Vagina (tissue), 2 donors: ENCODE results near the gene MAD1L1. TPM values are rescaled to one million over a fixed set of nuclear protein-coding genes. Genes with fewer than 3 reads are reported as not detected.

Experiments
- DNase-seq, 2 donors: peaks; one replicate each; pipeline ENCODE4 v3.0.0-alpha.2; 2017; ENCODE audit errors: extremely low spot score in 2 of 2
- H3K27ac ChIP-seq: fragments of 200-600 bp; sonication (generic); one replicate; pipeline ENCODE4 v1.5.1; 2019
- H3K27me3 ChIP-seq: fragments of 200-600 bp; sonication (generic); one replicate; pipeline ENCODE4 v1.5.1; 2019
- H3K36me3 ChIP-seq, 2 donors: fragments of 200-600 bp; sonication (generic); one replicate each; pipeline ENCODE4 v1.5.1; 2017 to 2019
- H3K4me1 ChIP-seq: fragments of 200-600 bp; sonication (generic); one replicate; pipeline ENCODE4 v1.5.1; 2019
- H3K4me3 ChIP-seq, 2 donors: fragments of 200-600 bp; sonication (generic); 1 replicate in 1 of 2; 2 replicates in 1 of 2; pipeline ENCODE4 v1.5.1; 2016 to 2019
- H3K9me3 ChIP-seq: fragments of 200-600 bp; sonication (generic); one replicate; pipeline ENCODE4 v1.5.1; 2019
- CTCF ChIP-seq, 3 experiments: fragments of 450-650 bp in 2 of 3; fragments of 200-600 bp in 1 of 3; sonication (generic) in 1 of 3; IDR thresholded peaks; one replicate each; pipeline ENCODE4 v1.5.1; 2017 to 2019; ENCODE audit warnings: antibody characterized with exemption in 3 of 3, mild to moderate bottlenecking in 2 of 3, moderate library complexity in 2 of 3
- POLR2A ChIP-seq, 2 donors: fragments of 450-650 bp; IDR thresholded peaks; one replicate each; pipeline ENCODE4 v1.6.1; 2017; ENCODE audit warnings: antibody characterized with exemption in 2 of 2, mild to moderate bottlenecking in 2 of 2, moderate library complexity in 2 of 2
- POLR2AphosphoS5 ChIP-seq, 2 donors: sonication (generic); formaldehyde crosslinking; IDR thresholded peaks; one replicate each; pipeline ENCODE4 v1.9.0; 2017; ENCODE audit warnings: antibody characterized with exemption in 2 of 2, mild to moderate bottlenecking in 2 of 2, low read depth in 1 of 2; ENCODE audit not compliant: insufficient read depth in 1 of 2
- intact Hi-C: fragments of 100-400 bp; cut with DNase I; formaldehyde crosslinking; loops from one replicate; pipeline ENCODE4 v1.15.1; 2023
- total RNA-seq: library from RNA; depleted of rRNA; stranded (reverse); fragments of >200 nt; gene quantifications from one replicate; pipeline ENCODE4 v1.2.3, GENCODE V29; 2016

The MAD1L1 gene
- total RNA-seq, 1 donor from 2014 or later, result 62.4 TPM

DNA sequence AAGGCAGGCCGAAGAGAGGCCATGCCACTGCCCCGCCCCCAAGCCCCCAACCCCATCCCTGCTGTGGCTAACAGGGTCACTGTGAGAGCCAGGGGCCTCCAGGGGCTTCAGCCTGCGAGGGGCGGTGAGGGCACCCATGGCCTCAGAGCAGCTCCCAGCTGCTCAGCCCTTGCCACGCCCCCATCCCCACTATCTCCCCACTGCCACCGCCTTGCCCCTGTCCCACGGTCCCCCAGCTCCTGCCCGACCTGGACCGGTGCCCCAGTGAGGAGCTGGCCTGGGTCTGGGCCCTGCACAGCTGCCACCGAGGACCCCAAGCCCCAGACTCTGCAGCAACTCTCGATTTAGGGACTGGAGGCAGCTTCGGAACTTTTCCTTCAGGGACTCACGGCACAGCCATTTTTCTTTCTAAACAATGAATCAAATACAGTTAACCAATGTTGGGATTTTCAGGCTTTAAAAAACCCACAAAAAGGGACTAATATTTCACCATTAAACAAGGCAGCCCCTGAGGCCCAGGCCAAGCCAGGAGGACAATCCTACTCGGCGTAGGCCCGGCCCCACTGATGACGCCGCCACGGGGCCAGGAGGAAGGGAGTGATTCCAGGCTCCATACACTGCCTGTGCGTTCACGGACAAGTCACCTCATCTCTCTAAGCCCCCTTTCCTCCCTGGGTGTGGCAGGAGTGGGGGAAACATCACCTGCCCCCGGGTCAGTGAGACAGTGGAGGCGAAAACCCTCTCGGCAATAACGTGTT, 325.6 kb downstream of the MAD1L1 start:
- Histone ChIP-seq H3K27ac (no peak overlapping the region), H3K4me3 (no peak overlapping the region), H3K27me3 (no peaks in the 10 kb centered on the region), H3K4me1 (no peaks in the 10 kb centered on the region), H3K36me3 (no peaks in the 10 kb centered on the region), H3K9me3 (no peaks in the 10 kb centered on the region)
- TF ChIP-seq CTCF (IDR thresholded peaks at IDR 0.05), result no peak
- no peak for TF ChIP-seq POLR2AphosphoS5 (IDR thresholded peaks at IDR 0.05; ENCODE audit: insufficient read depth in 1 of 2, low read depth in 1 of 2)
- TF ChIP-seq POLR2A (IDR thresholded peaks at IDR 0.05), result no peak
- DNase-seq, result no peak
- intact Hi-C loops, result no loop called here

GRCh38 chr7:1906087-1906830, 326.5 kb downstream of the MAD1L1 start:
- no peaks in the 10 kb centered on the region for H3K27me3 ChIP-seq
- H3K4me1 ChIP-seq, result no peaks in the 10 kb centered on the region
- H3K27ac ChIP-seq, result no peak overlapping the region
- TF ChIP-seq CTCF (IDR thresholded peaks at IDR 0.05), result no peak
- no peak for TF ChIP-seq POLR2A (IDR thresholded peaks at IDR 0.05)
- TF ChIP-seq POLR2AphosphoS5 (IDR thresholded peaks at IDR 0.05; ENCODE audit: insufficient read depth in 1 of 2, low read depth in 1 of 2), result no peak
- H3K9me3 ChIP-seq, result no peaks in the 10 kb centered on the region
- H3K36me3 ChIP-seq, result no peaks in the 10 kb centered on the region
- no peak for DNase-seq
- H3K4me3 ChIP-seq, result no peak overlapping the region
- intact Hi-C loops, result no loop called here

- intact Hi-C loops, result no loop called here
- no peak overlapping the region for H3K4me3 ChIP-seq
- H3K36me3 ChIP-seq, result no peaks in the 10 kb centered on the region
- H3K27ac ChIP-seq, result no peak overlapping the region
- no peaks in the 10 kb centered on the region for H3K9me3 ChIP-seq
- TF ChIP-seq POLR2AphosphoS5 (IDR thresholded peaks at IDR 0.05; ENCODE audit: insufficient read depth in 1 of 2, low read depth in 1 of 2) (no peak), POLR2A (IDR thresholded peaks at IDR 0.05) (no peak), CTCF (IDR thresholded peaks at IDR 0.05) (no peak)
- H3K4me1 ChIP-seq, result peaks cover 8% of the 10 kb centered on the region
- DNase-seq, result no peak
- H3K27me3 ChIP-seq, result no peaks in the 10 kb centered on the region
Measured at GRCh38 chr7:1902231-1902855, 330.4 kb downstream of the MAD1L1 start.

DNA sequence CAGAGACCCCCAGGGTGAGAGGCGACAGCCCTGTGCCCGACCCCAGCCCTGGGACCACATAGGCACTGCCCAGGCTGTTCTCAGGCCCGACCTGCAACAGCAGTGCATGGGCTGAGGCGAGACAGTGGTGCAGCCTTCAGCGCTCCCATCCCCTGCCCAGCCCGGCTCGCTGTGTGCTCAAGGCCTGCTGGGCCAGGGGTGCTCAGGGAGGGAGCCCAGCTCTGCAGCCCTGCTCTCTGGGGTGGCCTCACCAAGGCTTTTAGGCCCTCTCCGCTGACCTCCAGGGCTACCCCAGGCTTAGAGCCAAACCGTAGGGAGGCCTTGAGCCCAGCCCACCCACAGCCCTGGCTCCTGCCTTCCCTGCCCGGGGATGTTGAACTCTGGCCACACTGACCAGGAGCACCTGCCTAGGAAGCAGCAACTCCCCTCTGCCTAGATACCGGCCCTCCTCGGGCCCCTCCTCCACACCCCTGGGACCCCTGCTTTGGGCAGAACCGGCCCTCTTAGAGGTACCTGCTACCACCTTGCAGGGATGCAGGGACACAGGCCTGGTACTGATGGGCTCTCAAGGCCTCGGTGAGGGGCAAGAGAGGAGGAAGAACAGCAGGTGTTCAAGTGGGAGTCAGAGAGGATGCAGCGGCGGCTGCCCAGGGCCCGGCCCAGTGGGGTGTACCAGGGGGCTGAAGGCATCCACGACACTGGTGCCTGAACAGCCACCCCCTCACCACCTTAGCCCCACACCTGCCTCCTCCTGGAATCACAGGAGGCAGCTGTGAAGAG, 331.1 kb downstream of the MAD1L1 start:
- H3K9me3 ChIP-seq, result no peaks in the 10 kb centered on the region
- no peaks in the 10 kb centered on the region for H3K36me3 ChIP-seq
- H3K4me3 ChIP-seq, result no peak overlapping the region
- TF ChIP-seq POLR2A (IDR thresholded peaks at IDR 0.05) (no peak), CTCF (IDR thresholded peaks at IDR 0.05) (no peak), POLR2AphosphoS5 (IDR thresholded peaks at IDR 0.05; ENCODE audit: insufficient read depth in 1 of 2, low read depth in 1 of 2) (no peak)
- no peaks in the 10 kb centered on the region for H3K27me3 ChIP-seq
- intact Hi-C loops, result no loop called here
- DNase-seq, result no peak
- H3K4me1 ChIP-seq, result peaks cover 8% of the 10 kb centered on the region
- H3K27ac ChIP-seq, result no peak overlapping the region
